Muscle of back (tissue), 11 donors: ENCODE measurements around the gene BBS10. TPM values are rescaled to one million over a fixed set of nuclear protein-coding genes. Genes with fewer than 3 reads are reported as not detected.
"Not testable (repeated sequence)": the region's sequence is repeated elsewhere in the genome, so short reads cannot be mapped to it uniquely, and the experiment has no call there.

Experiments used
- DNase-seq, 3 donors: peaks; one replicate each; pipeline versions ENCODE4 v3.0.0 to v3.0.0-alpha.2; 2013
- polyA plus RNA-seq, 10 donors: library from polyadenylated mRNA; unstranded; fragments of 120-200 nt; gene quantifications; one replicate each; pipeline ENCODE4 v1.2.1, GENCODE V29; 2013; ENCODE audit not compliant: insufficient read length in 10 of 10

BBS10 gene
- polyA plus RNA-seq, 10 donors, result 13.1 to 18.1 (median 16.5) TPM

DNA sequence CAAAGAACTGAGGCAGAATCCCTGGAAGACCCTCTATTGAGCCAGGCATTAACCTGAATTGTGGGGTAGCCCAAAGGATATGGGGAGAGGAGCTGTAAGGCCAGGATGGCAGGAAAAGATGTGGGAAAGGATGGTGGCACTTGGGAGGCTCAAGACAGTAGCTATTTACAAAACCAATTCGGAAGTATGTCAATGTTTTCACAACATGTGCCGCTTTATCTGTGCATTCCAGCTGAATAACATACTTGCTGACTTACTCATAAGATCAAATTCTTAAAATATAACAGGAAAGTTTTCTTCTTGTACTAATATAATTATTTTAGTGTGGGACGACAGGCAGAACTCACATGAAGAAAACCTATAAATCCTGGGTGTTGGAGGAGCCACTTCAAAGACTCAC, 10.6 kb downstream of the BBS10 start:
- no peak for DNase-seq

DNA sequence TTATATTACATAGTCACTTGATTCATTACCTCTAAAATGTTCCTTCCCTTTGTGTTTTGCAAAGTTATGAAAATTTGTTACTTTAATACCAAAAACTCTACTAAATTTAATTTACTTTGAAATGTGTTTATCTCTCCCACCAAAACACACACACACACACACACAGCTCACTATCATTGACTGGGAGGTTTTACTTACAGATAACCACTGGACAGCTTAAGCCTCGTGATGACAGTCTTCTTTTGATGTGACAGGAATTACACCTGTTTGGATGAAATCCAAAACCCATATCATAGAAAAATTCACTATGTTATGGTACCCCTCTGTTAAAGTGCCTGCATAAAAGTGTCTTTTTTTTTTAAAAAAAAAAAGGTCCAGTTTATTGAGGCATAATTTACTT, 15.6 kb downstream of the BBS10 start:
- DNase-seq, result no peak

DNA sequence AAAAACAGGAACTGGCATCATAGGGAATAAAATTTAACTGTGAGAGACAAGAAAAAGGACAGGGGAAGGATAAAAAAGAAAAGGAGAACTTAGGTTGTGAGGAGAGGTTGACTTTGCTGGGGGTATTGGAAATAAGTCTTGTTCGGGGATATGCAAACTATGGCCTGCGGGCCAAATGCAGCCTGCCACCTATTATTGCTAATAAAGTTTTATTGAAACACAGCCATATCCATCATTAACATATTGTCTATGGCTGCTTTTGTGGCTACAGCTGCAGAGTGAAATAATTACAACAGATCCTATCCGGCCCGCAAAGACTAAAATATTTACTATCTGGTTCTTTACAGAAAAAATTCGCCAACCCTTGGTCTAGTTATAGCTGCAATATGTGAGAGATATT, 18.6 kb downstream of the BBS10 start:
- DNase-seq, result no peak

DNA sequence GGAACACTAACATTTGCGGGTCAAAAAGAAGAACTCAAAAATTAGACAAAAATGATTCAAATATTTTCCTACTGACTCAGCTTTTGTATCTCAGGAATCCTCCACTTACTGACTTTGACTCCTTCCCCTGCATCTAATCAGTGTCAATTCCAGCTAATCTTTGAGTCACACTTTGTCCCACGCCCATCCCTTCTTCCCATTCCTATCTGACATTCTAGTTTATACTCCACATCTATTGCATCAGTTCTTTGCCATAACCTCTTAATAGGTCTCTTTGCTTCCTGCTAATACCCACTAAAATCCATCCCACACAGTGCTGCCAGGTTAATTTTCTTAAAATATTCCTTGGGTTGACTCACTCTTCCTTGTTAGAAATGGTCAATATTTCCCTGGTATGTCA, 19.1 kb downstream of the BBS10 start:
- DNase-seq, result peak in 1 of 3 donors; percentile 83

DNA sequence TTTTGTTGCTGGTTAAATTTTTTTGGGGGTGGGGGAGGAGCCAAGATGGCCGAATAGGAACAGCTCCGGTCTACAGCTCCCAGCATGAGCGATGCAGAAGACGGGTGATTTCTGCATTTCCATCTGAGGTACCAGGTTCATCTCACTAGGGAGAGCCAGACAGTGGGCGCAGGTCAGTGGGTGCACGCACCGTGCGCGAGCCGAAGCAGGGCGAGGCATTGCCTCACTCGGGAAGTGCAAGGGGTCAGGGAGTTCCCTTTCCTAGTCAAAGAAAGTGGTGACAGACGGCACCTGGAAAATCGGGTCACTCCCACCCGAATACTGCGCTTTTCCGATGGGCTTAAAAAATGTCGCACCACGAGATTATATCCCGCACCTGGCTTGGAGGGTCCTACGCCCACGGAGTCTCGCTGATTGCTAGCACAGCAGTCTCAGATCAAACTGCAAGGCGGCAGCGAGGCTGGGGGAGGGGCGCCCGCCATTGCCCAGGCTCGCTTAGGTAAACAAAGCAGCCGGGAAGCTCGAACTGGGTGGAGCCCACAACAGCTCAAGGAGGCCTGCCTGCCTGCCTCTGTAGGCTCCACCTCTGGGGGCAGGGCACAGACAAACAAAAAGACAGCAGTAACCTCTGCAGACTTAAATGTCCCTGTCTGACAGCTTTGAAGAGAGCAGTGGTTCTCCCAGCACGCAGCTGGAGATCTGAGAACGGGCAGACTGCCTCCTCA, 28.5 kb downstream of the BBS10 start:
- DNase-seq, result not testable (repeated sequence)

DNA sequence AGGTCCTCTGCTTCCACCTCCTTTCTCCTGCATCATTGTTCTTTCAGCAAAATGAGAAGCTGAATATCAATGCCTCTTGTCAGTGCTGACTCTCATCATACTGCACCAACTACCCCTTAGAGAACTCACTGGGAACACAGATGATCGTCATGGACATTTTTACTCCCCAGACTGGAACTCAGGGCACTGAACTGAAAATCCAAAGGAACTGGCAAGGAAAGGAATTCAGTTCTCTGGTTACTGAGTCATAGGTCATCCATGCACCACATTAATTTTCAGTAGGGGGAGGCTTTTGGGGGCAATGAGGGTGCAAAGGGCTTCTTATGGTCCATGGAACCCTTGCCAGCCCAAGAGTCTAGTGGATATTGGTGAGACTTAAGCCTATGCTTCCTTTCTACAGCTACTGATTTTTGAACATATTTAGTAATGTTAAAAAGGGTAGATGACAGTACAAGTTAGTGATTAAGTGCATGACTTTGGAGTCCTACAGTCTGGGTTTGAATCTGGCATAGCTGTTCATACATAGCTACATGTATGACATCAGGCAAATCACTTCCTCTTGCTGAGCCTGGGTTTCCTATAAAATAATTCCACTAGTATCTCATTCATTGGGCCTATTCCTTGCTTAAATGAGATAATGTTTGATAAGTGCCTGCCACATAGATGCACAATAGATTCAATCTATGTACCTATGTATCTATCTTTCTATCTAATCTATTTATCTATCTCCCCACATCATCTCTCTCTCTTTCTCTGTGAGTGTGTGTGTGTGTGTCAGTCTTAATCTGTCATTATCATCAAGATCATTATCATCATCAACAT, 29.2 kb downstream of the BBS10 start:
- DNase-seq, result no peak

DNA sequence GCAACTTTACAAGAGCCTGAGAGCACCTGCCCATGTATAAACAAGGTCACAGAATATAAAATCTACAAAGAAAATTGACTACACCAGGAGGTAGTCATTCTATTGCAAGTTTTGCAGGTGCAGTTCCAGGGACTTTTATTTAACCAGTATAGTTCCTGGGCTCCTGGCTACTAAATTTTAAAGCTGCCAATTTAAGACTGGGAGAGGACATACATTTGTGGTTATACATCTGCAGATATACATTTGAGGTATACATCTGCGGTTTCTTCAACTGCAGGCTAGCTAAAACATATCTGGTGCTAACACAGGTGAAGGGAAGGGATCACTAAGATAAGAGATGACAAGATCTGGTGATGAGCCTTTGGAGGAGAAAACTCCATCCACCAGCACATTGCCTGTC, 30.2 kb downstream of the BBS10 start:
- no peak for DNase-seq

DNA sequence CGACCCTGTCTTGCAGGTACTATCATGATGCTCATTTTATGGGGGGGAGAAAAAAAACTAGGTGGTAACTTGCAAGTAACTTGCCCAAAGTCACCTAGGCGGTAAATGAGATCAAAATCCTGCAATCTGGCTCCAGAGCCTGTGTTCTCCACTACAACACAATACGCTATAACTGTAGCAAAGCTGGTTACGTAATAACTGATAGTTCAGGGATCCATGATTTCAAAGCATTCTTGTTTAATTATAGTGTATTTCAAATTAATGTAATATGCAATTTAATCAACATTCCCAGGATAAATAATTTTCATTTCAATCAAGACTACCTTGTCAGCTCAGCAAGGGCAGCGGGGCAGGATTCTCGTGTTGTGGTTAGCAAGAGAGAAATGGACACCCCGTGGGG, 31.7 kb downstream of the BBS10 start:
- no peak for DNase-seq

DNA sequence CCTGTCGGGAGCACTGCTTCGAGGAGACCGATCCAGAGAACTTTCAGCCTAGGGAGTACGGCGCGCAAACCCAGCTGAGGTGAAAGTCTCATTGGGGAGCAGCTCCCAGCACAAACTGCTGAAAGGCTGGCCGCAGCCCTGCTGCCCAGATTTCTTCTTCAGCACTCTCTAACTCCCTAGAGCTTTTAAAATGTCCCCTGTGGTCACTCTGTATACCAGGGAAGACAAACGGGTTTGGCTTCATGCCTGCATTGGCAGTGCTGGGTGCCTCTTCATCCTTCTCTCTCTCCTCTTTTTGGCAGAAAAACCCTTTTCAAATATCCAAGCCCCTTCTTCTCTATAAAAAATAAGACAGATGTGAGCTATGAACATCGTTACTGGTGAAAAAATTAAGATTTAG, 34.9 kb downstream of the BBS10 start:
- no peak for DNase-seq

DNA sequence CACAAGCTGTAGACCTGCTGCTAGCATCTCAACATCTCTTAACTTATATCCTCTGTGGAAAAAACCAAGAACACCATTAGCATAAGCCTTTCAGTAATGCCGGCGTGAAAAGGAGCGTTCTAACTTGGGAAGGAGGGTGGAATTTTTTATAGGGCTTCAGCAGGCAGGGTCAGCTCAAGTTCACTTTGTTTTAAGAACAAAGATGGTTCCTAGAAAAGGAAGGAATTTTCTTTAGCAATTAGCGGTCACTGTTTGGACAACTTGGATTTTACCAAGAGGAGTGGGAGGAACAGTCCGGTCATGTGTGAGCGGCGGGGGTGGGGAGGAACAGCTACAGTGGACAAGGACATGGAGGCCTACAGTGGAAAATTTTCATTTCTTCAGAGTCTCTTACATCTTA, 35.9 kb downstream of the BBS10 start:
- no peak for DNase-seq

DNA sequence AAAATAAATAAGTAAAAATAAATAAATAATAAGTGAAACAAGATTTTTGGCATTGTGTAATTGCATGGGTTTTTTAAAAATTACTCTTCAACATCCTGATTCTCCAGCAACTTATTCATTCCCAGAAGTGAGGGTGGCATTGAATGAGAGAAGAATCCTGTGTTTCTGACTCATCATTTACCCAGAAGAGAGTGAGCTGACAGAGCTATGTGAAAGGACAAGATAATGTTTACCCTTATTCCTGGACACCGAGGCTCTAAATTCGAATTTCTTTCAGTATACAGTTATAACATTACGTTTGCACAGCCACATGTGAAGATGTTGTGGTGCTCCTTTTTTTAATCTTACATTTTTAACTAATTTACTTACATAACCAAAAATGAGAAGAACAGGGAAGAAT, 36.4 kb downstream of the BBS10 start:
- no peak for DNase-seq

DNA sequence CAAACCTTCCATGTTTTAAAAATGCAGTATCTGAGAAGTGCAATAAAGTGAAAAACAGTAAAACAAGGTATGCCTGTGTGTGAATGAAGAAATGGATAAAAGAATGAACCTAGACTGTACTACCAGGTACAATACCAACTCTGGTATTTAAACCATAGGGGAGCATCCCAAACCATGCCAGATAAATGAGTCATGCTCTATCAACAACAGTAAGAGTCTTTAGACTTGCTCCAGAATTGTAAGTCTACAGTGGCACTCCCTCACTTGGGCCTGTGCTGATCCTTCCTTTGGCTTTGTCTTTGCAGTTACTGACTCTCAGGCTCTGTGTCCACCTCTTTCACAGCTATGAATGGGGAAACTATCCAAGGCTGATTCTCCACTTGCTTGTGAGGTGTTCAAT, 38.1 kb downstream of the BBS10 start:
- no peak for DNase-seq

DNA sequence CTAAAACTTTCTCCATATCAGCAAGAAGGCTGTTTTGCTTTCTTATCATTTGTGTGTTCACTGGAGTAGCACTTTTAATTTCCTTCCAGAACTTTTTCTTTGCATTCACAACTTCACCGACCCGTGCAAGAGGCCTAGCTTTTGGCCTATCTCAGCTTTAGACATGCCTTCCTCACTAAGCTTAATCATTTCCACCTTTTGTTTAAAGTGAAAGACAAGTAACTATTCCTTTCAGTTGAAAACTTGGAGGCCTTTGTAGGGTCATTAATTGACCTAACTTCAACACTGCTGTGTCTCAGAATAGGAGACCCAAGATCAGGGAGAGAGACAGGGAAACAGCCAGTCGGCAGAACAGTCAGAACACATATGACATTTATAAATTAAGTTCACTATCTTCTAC, 39.3 kb downstream of the BBS10 start:
- DNase-seq, result no peak

DNA sequence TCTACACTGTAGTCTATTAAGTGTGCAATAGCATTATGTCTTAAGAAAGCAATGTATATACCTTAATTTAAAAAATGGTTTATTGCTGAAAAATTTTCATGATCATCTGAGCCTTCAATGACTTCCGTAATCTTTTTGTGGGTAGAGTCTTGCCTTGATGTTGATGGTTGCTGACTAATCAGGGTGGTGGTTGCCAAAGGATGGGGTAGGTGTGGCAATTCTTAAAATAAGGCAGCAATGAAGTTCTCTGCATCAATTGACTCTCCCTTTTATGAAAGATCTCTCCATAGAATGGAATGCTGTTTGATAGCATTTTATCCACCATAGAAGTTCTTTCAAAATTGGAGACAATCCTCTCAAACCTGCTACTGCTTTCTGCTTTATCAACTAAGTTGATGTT, 41.1 kb downstream of the BBS10 start:
- no peak for DNase-seq

DNA sequence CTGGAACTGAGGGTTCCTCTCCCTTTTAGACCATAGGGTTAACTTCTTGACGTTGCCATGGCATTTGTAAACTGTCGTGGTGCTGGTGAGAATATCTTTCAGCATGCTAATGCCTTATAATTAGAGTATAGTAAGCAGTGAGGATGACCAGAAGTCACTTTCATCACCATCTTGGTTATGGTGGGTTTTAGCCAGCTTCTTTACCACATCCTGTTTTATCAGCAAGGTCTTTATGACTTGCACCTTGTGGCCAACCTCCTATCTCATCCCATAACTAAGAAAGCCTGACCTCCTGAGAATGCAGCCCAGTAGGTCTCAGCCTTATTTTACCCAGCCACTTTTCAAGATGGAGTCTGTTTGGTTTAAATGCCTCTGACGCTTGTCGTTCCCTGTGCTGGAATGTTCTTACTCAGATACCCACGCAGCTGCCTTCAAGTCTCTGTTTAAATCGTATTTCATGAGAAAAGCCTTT, 44.2 kb downstream of the BBS10 start:
- DNase-seq, result no peak

DNA sequence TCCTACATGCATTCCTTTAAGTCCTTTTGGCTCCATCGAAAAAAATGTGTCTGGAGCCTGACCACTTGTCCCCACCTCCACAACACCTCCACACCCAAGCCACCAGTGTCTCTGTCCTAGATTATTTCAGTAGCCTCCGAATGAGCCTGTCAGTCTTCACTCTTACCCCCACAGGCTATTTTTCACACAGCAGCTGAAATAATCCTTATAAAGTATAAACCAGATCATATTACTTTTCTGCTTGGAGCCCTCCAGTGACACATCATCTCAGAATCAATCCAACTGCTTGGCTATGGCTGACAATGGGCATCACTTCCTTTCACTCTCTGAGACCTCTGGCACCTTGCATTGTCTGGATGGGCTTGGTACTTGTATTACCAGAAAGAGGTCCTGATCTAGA, 44.9 kb downstream of the BBS10 start:
- no peak for DNase-seq

DNA sequence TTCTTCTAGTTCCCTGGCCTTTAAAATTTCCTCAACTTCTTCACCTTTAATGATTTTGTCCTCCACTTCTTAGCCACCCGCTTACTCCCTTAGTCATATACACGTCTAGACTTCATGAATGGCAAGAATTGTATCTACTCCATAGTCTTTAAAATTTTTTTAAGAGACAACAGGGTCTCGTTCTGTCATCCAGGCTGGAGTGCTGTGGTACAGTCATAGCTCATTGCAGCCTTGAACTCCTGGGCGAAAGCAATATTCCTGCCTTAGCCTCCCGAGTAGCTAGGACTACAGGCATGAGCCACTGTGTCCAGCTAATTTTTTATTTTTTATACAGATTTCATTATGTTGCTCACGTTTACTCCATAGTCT, 47.9 kb downstream of the BBS10 start:
- DNase-seq, result no peak

DNA sequence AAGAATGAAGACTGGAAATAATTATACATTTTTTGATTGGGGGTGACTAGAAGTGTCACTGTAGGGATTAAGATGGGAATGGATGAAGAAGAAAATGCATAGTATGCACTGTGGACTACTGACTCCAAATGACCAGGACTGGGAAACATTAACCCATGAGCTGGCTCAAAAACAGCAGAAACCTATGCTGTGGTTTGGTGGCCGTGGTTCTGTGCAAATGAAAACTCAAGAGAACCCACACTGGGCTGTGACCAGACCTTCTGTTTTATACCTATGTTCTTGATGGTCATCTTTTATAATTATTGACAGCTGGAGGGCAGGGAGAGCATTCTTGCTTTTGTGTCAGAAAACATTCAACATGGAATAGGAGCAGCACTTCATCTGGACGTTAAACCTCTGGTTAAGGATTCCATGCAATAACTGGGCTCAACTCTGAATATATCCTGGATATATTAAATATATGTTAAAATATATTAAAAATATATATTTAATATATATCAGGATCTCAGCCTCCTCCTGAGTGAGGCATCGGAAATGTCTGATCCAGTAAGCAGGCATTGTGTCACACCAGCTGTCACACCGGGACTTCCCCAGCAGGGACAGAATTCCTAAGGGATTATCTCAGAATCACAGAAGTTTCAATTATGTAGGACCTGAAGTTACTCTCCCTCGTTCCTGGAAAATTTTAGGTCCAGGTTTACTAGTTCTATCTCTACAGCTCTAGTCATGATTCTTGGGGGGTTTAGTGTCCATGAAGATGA, 48.5 kb downstream of the BBS10 start:
- DNase-seq, result no peak
